ENCODE measurements around the gene CDK9. TPM values are rescaled to one million over a fixed set of nuclear protein-coding genes. Genes with fewer than 3 reads are reported as not detected.

CDK9 gene
- total RNA-seq, 6 donors from 2014 or later: 69.8 to 168 (median 106) TPM

- Histone ChIP-seq H3K27me3 (no peaks in the 10 kb centered on the region), H3K36me3 (peaks cover 0 to 3% (median 0%) of the 10 kb centered on the region in 4 donors), H3K4me1 (peaks cover 15 to 41% (median 25%) of the 10 kb centered on the region in 4 donors), H3K4me3 (no peak overlapping the region), H3K27ac (no peak overlapping the region), H3K9me3 (no peaks in the 10 kb centered on the region)
- DNase-seq: no peak
- no peak for ATAC-seq (ENCODE audit: low FRiP score in 2 of 2)
- TF ChIP-seq CTCF (IDR thresholded peaks at IDR 0.05) (no peak), EP300 (IDR thresholded peaks at IDR 0.05) (no peak), POLR2AphosphoS5 (IDR thresholded peaks at IDR 0.05) (no peak), POLR2A (IDR thresholded peaks at IDR 0.05) (no peak)
- 86 to 90% methylated on average over 3 of the region's 3 CpGs for WGBS, 2 donors
Measured at GRCh38 chr9:127773272-127773671, 12.6 kb upstream of the CDK9 start.

- TF ChIP-seq EP300 (IDR thresholded peaks at IDR 0.05) (no peak), POLR2AphosphoS5 (IDR thresholded peaks at IDR 0.05) (no peak), CTCF (IDR thresholded peaks at IDR 0.05) (no peak), POLR2A (IDR thresholded peaks at IDR 0.05) (no peak)
- WGBS, 2 donors: 90 to 91% methylated on average over 8 to 10 of the region's 10 CpGs
- Histone ChIP-seq H3K9me3 (no peaks in the 10 kb centered on the region), H3K36me3 (peaks cover 0 to 3% (median 0%) of the 10 kb centered on the region in 4 donors), H3K27ac (no peak overlapping the region), H3K27me3 (no peaks in the 10 kb centered on the region), H3K4me1 (peaks cover 21 to 38% (median 29%) of the 10 kb centered on the region in 4 donors), H3K4me3 (no peak overlapping the region)
- ATAC-seq (ENCODE audit: low FRiP score in 2 of 2): no peak
- no peak for DNase-seq
Measured at GRCh38 chr9:127773981-127774380, 11.9 kb upstream of the CDK9 start.

GRCh38 chr9:127776195-127776923 is 9.5 kb upstream of the CDK9 start:
- H3K36me3 ChIP-seq: peaks cover 0 to 3% (median 0%) of the 10 kb centered on the region in 4 donors
- peaks cover 24 to 34% (median 27%) of the 10 kb centered on the region in 4 donors for H3K4me1 ChIP-seq
- WGBS, 2 donors: 47 to 54% methylated on average over 6 to 15 of the region's 15 CpGs
- peak overlapping the region in 3 of 4 donors; percentile 31 to 43 (median 40) for H3K4me3 ChIP-seq
- DNase-seq (peak in 1 of 2 donors; percentile 76), ATAC-seq (ENCODE audit: low FRiP score in 2 of 2) (peak in 1 of 2 donors; percentile 31)
- H3K27me3 ChIP-seq: no peaks in the 10 kb centered on the region
- H3K27ac ChIP-seq: peak overlapping the region; percentile 27 to 98 (median 64)
- H3K9me3 ChIP-seq: no peaks in the 10 kb centered on the region
- TF ChIP-seq POLR2AphosphoS5 (IDR thresholded peaks at IDR 0.05): peak in 1 of 2 donors; percentile 12
- no peak for TF ChIP-seq CTCF (IDR thresholded peaks at IDR 0.05)
- no peak for TF ChIP-seq POLR2A (IDR thresholded peaks at IDR 0.05)
- TF ChIP-seq EP300 (IDR thresholded peaks at IDR 0.05): no peak

GRCh38 chr9:127776924-127777289 is 8.9 kb upstream of the CDK9 start:
- peak overlapping the region; percentile 27 to 98 (median 64) for H3K27ac ChIP-seq
- no peaks in the 10 kb centered on the region for H3K27me3 ChIP-seq
- peaks cover 20 to 29% (median 22%) of the 10 kb centered on the region in 4 donors for H3K4me1 ChIP-seq
- 50 to 67% methylated on average over 3 to 5 of the region's 5 CpGs for WGBS, 2 donors
- no peak for ATAC-seq (ENCODE audit: low FRiP score in 2 of 2)
- H3K36me3 ChIP-seq: peaks cover 0 to 3% (median 0%) of the 10 kb centered on the region in 4 donors
- no peaks in the 10 kb centered on the region for H3K9me3 ChIP-seq
- DNase-seq: no peak
- H3K4me3 ChIP-seq: peak overlapping the region in 3 of 4 donors; percentile 31 to 43 (median 40)
- TF ChIP-seq EP300 (IDR thresholded peaks at IDR 0.05) (no peak), POLR2A (IDR thresholded peaks at IDR 0.05) (no peak), CTCF (IDR thresholded peaks at IDR 0.05) (no peak), POLR2AphosphoS5 (IDR thresholded peaks at IDR 0.05) (no peak)

All from upper lobe of left lung (tissue), 6 donors.